AG20443 (cell line): ENCODE measurements around the gene HCFC1R1.

ENCODE experiments used
- DNase-seq: peaks from one replicate; pipeline ENCODE4 v3.0.0; 2012; ENCODE audit warnings: low spot score, mixed read lengths

HCFC1R1 gene

GRCh38 chr16:3019594-3020246 is 4.0 kb downstream of the HCFC1R1 start:
- no peak for DNase-seq

- no peak for DNase-seq
Measured at GRCh38 chr16:3017794-3018506, 5.8 kb downstream of the HCFC1R1 start, which contains the start of gene CLDN6. Gene CLDN6, minus strand, starts transcription at chr16:3018183. Its CDS starts 2,162 bp downstream, at chr16:3016021.

GRCh38 chr16:3017344-3017743 is 6.4 kb downstream of the HCFC1R1 start:
- no peak for DNase-seq

GRCh38 chr16:3015865-3016521 is 7.7 kb downstream of the HCFC1R1 start:
- no peak for DNase-seq

GRCh38 chr16:3014971-3015370 is 8.8 kb downstream of the HCFC1R1 start:
- no peak for DNase-seq

GRCh38 chr16:3013998-3014690 is 9.6 kb downstream of the HCFC1R1 start:
- no peak for DNase-seq

- DNase-seq = no peak
Measured at GRCh38 chr16:3013491-3013951, 10.2 kb downstream of the HCFC1R1 start.

- DNase-seq = no peak
Measured at GRCh38 chr16:3012828-3013420, 10.8 kb downstream of the HCFC1R1 start, which contains the start of gene CLDN9. Gene CLDN9, plus strand, starts transcription at chr16:3012923. Its CDS starts 440 bp downstream, at chr16:3013363.

- no peak for DNase-seq
Measured at GRCh38 chr16:3012246-3012645, 11.5 kb downstream of the HCFC1R1 start.

- no peak for DNase-seq
Measured at GRCh38 chr16:3010510-3010909, 13.2 kb downstream of the HCFC1R1 start.

- DNase-seq = no peak
Measured at GRCh38 chr16:3009568-3010390, 14.0 kb downstream of the HCFC1R1 start.

GRCh38 chr16:3008690-3009037 is 15.1 kb downstream of the HCFC1R1 start:
- no peak for DNase-seq

GRCh38 chr16:3007957-3008689 is 15.6 kb downstream of the HCFC1R1 start:
- DNase-seq = no peak

GRCh38 chr16:3007059-3007956 is 16.4 kb downstream of the HCFC1R1 start:
- DNase-seq = no peak

GRCh38 chr16:3004781-3005284 is 18.9 kb downstream of the HCFC1R1 start:
- DNase-seq = no peak

- no peak for DNase-seq
Measured at GRCh38 chr16:3004319-3004718, 19.4 kb downstream of the HCFC1R1 start.

GRCh38 chr16:3003582-3004270 is 20.0 kb downstream of the HCFC1R1 start:
- peak; percentile 99 for DNase-seq

GRCh38 chr16:3001316-3001715 is 22.4 kb downstream of the HCFC1R1 start:
- DNase-seq = no peak
